CD4-positive, alpha-beta T cell treated with Interleukin-17A for 1 hour (primary cell): ENCODE data around the gene IDH3B.
"Not testable (repeated sequence)": the region's sequence is repeated elsewhere in the genome, so short reads cannot be mapped to it uniquely, and the experiment has no call there.

ENCODE experiments used
- DNase-seq: peaks from one replicate; pipeline ENCODE4 v3.0.0-alpha.2; 2020

IDH3B gene

DNA sequence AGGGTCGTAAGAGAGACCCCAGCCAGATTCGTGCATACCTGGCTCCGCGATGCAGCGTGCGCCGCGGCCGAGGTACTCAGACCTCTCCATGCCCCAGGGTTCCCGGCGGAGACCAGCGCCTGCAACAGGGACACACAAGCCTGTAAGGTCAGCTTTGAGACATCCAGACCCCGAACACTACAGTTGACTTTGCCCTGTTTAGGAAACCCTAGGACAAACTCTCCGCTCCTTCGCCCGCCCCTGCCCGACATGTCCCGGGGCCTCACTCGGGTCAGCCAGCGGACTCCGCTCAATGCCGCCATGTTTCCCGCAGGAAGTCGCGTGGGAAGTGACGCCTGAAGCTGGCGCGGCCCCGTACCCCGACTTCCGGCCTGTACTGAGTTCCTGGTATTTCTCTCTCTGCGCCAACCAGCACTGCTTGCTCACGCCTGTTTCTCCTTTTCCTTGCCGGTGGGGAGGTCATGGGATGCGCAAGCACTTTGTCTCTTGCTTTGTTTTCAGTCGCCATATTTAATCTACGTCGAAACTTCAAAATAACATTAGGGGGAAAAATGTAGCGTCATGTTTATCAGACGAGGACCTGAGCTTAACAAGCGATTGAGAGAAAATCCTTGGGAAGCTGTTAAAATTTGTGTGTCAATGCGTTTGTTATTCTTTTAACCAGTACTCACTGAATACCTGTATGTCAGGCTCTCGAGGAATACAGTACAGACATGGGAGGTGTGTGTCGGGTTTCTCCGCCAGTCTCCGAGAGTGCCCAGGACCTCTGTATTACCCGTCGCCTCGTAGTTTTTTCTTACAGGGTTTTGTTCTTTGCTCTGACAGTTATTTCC is at the start of gene IDH3B:
IDH3B (minus strand) TSS at position 330 of the 833 bp plus-strand sequence; CDS start at position 302, 28 bp downstream.
- DNase-seq, result peak; percentile 94

DNA sequence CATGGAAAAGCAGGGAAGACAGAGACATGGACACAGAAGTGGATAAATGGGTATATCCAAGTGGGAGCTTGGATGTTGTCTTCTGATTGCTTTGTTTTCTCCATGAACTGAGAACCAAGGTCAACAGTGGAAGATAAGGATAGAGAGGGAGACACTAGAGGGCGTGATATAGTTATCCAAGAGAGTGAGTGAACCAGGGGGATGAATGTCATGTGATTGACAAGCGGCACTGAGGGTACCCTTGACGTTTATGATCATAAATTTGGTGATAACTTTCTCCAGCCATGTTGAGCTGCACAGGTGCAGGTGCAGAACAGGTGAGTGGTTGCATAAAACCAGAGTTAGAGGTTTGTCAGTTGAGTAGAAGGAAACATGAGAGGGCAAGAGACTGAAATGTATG is 49.3 kb upstream of the IDH3B start:
- DNase-seq, result peak; percentile 69

GRCh38 chr20:2709205-2709981 is 45.4 kb upstream of the IDH3B start:
- DNase-seq, result no peak

- no peak for DNase-seq
Observed at GRCh38 chr20:2708665-2709064, 44.6 kb upstream of the IDH3B start.

DNA sequence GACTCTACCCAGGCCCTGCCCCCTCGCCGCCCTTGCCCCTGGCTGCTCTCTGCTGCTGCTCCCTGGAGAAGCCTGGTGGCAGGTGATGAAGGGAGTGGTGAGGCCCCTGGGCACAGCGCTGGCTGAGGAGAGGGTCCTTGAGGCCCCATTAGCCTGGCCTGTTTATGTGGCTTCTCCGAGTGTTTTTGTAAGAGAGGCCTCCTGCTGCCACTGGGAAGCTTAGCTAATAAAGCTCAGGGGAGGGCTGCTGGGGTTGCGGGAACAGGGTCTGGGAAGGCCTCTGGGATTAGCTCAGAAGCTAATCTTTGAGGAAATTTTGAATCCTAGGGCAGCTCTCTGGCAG is 44.0 kb upstream of the IDH3B start:
- no peak for DNase-seq

DNA sequence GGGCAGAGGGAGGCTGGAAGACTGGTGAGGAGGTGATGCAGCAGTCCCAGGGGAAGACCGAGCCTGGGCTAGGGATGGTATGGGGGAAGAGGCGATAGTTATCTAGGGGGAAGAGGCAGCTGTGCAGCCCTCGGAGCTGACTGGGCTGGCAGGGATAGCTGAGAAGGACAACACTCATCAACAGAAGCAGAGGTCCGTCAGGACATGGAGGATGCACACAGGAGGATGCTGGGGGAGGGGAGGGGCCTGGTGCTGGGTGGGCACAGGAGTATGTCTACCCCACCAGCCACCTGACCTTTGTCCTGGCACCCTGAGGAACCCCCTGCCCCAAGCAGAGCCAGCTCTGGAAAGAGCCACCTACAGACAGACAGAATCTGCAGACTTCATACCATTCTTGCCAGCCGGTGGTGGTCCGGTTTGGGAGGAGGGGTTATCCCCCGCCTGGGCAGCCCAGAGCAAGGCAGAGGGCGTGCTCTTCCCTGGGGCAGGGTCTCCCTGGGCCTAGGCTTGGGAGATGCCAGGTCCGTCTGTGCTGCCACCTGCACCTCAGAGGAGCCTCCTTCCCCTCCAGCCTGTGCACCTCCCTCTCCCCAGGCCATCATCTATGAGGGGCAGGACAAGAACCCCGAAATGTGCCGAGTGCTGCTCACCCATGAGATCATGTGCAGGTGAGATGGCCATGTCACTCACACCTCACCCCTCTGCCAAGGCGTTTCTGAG is 43.5 kb upstream of the IDH3B start:
- no peak for DNase-seq

- DNase-seq, result no peak
Observed at GRCh38 chr20:2706688-2707352, 42.8 kb upstream of the IDH3B start.

DNA sequence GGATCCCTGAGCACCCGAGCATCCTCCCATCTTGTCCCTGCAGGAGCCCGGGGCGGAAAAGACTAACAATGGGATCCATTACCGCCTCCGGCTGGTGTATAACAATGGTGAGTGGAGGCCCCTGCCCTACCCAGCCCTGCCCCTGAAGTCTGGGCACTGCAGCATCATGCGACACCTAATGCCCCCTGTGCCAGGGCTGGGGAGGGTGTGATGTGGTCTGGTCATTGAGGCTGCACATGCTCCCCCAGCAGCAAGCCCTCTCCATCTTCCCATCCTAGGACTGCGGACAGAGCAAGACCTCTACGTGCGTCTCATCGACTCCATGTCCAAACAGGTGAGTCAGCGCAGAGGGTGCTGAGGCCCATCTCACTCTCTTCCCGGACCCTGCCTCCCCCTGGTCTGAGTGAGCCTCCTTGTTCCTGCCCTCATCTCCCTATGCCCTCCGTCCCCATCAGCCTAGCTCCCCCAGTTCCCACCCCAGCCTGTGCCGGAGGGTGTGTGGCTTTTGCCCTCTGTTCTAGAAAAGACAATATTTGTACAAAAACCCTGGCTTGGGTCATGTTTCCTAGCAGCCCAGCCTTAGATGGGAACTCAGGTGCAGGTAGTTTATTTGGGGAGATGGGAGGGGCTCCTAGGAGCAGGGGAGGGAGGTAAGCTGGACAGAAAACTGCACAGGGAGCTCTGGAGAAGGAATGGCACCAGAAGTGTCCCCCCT is 42.1 kb upstream of the IDH3B start:
- no peak for DNase-seq

DNA sequence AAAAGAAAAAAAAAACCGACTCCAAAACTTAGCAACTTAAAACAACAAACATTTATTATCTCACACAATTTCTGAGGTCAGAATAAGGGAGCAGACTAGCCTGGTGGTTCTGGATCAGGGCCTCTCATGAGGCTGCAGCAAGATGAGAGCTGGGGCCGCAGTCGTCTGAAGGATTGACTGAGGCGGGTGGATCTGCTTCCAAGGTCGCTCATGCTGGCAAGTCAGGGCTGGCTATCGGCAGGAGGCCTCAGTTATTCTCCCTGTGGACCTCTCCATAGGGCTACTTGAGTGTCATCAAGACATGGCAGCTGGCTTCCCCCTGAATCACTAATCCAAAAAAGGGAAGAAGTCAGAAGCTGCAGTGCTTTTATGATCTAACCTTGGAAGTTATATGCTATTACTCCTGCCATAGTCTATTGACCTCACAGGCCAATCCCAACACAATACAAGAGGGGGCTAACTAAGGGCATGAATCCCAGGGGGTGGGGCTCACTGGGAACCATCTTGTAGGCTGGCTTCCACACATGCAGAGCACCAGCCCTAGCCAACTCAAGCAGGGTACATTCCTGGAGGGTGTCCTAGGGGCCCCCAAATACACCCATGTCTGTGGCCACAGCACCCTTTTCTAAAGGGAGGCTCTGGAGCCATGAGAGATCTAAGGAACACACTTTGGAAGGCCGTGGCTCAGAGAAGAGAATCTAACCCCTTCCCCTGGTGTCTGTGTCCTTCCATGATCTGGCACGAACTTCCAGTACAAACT is 39.9 kb upstream of the IDH3B start:
- DNase-seq, result no peak

DNA sequence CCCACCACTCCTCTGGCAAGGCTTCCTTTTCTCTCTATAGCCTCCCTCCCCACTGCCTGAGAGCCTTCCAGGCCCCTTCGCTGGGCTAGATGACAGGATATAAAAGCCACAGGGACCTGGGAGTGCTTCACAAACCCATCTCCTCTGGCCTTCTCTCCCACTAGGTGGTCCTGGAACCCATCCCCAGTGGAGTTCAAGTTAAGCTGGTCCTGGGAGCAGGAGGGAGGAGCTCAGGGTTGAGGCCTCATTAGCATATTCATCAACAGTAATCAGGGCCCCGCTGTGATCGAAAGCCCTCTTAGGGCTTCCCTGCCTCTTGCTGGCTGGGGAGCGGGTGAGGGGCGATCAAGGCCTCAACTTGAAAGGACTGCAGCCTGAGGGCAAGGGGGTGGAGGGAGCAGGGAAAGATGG is 37.7 kb upstream of the IDH3B start:
- DNase-seq, result no peak

DNA sequence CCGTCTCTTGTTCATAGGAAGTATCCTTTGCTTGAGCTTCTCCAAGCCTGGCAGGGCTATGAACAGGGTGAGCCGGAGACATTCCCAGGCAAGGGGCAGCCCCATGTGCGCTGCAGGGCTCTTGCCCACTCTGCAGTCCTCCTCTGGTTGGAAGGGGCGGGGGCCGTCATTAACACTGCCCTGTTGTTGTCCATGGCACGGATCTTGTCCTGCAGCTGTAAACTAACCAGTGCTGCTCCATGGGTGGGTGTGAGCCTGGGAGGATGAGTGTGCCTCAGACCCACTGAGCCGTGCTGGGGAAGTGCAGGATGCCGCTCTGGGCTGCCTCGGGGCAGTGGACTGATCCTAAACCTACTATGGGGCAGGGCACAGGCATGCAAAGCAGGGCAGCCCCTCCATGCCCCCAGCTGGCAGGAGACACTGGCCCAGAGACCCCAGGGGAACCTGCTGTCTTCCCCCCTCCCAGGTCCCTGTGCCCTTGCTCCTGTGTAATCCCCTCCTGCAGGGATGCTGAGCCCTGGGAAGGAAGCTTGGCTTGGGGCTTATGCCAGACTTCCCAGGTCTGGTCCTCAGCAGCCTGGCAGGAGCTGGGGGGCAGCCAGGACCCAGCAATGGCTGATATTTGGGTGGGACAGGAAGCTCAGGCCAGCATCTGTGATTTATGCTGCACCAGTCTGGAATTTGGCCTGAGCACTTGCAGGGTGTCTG is 37.1 kb upstream of the IDH3B start:
- no peak for DNase-seq

DNA sequence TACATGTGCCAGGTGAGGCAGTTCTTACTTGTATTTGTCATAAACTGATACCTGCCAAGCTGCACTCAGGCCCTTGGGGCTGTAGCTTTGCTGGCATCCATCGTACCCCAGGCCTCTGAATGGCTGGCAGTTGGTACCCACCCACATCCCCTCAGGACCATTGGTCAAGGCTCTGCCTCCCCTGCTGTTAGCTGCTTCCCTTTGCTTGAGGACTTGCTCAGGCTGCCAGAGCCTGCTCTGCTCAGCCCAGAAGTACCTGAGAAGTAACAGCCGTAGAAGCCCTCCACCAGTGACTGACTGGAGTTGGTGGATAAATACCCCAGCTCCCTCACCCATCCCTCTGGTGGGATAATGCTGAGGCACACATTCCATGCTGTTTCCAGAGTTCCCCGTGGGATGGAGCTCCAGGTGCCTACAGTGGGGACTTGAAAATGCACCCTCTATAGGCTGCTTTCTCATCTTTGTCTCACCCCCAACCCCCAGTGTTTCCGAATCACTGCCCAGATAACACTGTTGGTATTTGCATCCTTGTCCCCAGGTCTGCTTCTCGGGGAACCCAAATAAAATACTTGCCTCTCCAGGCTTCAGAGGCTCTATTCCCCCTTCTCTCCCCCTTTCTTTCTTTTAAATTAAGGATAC is 35.9 kb upstream of the IDH3B start:
- no peak for DNase-seq

DNA sequence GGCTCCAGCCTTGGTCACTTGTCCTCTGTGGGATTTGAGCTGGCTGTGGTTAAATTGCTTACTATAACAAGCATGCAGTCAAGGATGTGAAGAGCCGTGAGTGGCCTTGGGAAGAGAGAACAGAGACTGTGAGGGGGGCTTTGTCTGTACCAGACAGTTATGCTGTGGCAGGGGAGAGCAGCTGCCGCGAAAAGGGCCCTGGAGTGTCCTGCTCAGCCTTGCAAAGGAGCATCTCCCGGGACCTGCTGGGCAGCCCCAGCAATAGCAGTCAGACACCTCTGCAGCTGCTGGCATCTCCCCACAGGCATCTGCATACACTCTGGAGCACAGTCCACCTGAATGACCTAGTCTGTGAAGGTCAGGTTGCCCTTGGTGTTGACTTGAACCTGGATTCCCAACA is 34.9 kb upstream of the IDH3B start:
- no peak for DNase-seq

GRCh38 chr20:2698186-2698817 is 34.3 kb upstream of the IDH3B start:
- no peak for DNase-seq

DNA sequence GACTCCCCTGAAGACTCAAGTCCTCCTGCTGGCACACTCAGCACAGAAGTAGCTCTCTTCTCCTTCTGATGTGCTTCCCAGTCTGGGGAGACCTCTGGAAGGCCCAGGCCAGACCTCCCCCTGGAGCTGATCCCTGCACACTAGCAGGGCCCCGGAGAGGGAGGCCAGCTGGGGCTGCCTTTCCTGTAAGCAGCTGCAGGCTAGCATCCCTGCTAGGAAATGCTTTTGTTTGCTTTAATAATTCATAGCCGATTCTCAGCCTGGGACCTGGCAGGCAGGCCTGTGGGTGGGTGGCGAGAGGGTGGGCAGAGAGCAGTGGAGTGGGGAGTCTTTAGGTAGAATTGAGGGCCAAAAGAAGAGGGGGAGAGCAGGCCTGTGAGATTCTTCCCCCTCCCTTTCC is 33.8 kb upstream of the IDH3B start:
- no peak for DNase-seq

DNA sequence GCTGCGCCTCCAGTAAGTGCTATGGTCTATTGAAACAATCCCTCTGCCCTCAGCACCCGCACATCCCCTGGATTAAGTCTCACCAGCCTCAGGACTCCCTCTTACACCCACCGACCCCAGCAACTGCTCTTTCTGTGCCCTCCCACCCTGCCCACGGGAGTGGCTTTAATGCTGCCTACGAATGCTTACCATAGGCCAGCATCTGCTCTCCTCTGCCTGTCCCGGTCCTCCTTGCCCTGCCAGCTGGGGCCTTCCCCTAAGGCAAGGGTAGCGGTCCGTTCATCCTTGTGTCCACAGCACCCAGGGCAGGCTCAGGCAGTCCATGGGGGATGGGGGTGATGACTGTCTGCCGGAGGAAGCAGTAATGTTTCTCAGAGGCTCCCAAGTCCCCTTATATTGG is 32.6 kb upstream of the IDH3B start:
- DNase-seq, result no peak

DNA sequence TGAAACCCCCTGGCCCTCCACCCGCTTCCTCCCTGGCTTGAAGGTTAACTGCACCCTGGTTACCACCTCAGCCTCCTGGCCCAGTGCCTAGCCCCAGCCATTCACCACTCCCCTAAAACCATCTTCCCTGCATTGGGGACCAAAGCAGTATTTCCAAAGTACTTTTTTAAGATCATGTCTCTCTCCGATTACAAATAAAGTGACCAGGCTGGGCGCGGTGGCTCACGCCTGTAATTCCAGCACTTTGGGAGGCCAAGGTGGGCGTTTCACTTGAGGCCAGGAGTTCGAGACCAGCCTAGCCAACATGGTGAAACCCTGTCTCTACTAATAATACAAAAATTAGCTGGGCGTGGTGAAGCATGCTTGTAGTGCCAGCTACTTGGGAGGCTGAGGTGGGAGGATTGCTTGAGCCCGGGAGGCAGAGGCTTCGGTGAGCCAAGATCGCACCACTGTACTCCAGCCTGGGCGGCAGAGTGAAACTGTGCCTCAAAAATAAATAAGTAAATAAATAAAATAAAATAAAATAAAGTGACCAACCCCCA is 32.0 kb upstream of the IDH3B start:
- not testable (repeated sequence) for DNase-seq

DNA sequence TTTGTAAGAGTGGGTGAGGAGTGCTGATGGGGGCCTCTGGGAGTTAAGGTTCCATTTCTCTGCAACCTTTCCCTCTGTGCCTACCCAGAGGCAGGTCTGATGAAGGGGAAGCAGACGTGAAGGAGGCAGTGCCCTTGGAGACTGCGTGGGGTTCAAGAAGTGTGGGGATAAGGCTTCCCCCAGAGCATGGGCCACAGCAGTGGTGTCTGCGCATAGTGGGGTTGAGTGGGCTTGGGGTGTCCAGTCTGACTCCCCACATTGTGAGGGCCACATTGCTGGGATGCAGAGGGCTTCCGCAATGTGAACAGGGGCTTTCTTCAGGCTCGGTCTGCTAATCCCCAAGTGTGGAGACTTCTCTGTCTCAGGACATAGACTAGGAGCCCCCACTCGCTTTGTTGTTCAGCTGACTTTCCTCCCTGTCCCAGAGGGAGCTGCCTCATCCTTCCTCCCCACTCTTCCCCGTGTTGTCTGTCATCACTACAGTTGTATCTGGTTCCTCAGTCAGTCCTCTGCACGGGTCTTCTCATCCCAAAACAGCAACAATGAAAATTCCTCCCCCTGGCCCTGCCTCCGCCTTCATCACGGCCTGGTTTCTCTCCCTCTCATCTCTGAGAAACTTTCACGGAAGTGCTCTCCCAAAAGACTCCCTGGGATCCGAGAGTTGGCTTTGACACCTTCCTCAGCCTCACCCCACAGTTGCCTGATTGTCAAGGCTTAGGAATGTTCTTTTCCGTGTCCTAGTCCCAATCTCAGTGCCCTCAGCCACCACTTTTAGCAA is 31.4 kb upstream of the IDH3B start:
- DNase-seq, result no peak

DNA sequence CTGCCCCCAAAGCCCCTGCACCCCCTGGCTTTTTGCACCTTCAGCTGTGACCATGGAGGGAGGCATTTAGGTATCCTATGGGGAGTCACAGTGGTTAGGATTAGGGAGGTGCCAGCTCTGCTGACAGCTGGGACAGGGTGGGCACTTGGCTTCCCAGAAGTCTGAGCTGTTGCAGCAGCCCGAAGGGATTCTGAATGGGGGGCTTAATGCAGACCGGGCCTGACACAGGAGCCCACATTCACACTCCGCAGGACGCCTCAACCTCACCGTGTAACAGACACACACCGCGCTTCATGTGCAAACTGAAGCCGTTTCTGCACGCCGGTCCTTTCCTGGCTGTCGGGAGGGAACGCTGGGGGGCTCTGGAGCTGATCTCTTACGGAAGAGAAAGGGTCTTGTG is 30.5 kb upstream of the IDH3B start:
- DNase-seq, result no peak
